Left hindlimb (tissue), 1 donor: ENCODE measurements around the gene CALM1.
A peak's percentile ranks its signal among the peaks of the same experiment; 100 is the strongest.

Experiments
- DNase-seq: peaks from one replicate; pipeline ENCODE4 v3.0.0-alpha.2; 2018

CALM1 gene

DNA sequence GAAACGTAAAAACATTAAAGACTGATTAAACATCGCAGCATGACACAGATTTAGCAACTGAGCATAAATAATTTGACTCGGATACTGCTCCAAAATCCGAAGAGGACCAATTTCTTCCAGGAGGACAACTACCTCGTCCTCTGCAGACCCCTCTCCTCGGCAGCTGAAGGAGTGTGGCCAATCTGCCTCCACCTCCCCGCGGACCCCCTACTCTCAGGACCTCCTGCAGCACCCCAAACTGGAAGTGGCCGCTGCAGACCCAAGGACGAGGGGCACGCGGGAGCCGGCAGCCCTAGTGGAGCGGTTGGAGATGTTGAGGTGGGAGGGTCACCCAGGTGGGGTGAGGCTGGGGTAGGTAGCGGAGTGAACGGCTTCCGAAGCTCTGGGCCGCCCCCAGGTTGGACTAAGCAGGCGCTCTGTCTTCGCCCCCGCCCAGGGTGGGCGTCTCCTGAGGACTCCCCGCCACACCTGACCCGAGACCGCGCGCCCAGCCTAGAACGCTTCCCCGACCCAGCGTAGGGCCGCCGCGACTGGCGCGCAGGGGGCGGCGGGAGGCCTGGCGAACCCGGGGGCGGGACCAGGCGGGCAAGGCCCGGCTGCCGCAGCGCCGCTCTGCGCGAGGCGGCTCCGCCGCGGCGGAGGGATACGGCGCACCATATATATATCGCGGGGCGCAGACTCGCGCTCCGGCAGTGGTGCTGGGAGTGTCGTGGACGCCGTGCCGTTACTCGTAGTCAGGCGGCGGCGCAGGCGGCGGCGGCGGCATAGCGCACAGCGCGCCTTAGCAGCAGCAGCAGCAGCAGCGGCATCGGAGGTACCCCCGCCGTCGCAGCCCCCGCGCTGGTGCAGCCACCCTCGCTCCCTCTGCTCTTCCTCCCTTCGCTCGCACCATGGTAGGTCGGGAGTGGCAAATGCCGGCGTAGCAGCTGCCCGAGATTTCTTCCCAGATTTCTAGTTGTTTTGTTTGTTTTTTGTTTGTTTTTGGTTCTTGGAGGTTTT, at the start of gene CALM1:
Gene CALM1, plus strand, starts transcription at position 689 of the 999 bp plus-strand sequence. Its CDS starts 202 bp downstream, at position 891.
- DNase-seq: peak; percentile 95

DNA sequence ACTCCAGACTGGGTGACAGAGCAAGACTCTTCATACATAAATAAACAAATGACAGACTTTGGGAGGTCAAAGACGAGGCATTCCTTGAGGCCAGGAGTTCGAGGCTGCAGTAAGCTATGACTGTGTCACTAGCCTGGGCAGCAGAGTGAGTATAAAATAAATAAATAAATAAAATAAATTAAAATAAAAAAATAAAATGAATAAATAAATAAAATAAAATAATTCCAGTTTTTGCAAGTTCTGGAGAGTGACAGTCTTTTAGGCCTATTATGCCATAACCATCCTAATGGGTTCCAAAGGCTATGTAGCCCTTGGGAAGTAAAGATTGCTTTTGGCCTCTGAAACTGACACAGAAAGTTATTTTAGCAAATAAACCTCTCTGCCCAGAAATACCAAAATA, 48.6 kb upstream of the CALM1 start:
- no peak for DNase-seq

DNA sequence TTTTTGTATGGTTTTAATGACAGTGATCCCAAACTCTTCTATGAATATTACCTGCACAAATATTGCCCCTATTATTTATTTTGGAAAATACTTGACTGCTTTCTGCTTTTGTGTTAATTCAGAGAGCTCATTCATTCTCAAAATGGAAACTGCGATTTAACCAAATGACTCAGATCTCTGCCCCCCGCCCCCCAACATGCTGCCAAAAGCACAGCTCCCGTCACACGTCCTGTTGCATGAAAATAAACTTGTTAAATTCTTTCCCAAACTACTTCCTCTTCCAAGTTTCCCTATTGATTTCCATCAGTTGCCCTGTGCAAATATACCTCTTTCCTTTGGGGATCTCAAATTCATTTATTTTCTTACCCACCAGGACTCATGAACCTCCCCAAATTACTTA, 47.1 kb upstream of the CALM1 start:
- DNase-seq: no peak

DNA sequence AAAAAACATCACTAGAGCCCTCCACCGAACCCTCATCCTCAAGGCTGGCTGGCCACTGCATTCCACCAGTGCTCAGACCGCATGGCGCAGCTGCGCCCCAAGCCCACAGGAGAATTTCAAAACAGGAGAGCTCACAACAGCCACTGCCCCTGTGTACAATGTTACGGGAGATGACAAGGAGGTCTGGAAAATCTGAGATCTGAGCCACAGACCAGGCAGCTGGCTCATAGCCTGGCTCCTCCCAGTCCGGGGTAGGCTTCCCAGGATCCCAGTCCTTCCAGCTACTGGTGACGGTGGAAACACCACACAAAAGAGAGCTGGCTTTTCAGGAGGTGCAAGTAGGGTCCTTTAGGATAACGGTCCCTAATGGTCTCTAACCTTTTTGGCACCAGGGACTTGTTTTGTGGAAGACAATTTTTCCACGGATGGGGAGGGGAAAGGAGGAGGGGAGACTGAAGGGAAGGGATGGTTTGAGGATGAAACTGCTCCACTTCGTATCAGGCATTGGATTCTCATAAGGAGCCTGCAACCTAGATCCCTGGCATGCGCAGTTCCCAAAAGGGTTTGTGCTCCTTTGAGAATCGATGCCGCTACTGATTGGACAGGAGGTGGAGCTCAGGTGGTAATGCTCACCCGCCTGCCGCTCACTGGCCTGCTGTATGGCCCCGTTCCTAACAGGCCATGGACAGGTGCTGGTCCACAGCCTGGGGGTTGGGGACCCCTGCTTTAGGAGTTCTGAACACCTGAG, 42.1 kb upstream of the CALM1 start:
- peak; percentile 34 for DNase-seq

DNA sequence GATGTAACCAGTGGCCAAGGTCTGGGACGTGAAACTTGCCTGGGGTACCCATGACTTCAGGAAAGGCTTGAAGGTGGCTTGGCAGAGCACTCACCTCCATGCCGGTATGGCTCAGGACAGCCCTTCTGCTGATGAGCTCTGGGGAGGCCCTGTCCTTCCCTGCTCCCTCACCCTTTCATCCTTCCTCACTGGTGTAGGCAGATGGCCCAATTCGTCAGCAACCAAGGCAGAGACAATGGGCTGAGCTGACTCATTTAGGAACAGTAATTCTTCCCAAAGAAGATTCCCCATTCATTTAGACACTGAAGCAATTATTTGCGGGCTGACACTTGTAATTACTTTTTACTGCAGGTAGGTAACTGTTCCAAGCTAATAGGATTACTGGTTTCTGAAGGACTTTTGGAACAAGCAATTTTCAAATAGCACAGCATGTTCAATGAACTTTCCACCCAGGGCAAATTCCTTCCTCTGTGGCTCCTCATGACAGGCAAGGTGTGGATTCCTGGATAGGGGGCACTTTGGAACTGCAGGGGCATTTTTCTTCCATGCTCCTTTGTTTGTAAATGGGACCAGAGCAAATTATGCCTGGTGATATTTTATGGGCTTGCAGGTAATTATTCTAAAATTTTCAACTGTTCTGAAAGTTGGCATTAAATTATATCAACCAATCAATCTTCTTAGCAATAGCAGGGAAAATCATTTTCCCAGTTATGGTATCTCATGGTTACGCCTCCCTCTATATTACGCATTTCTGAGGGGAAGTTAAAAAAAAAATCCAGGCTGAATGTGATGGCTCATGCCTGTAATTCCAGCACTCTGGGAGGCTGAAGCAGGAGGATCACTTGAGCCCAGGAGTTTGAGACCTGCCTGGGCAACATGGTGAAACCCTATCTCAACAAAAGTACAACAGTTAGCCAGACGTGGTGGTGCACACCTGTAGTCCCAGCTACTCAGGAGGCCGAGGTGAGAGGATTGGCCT, 41.0 kb upstream of the CALM1 start:
- DNase-seq: no peak

DNA sequence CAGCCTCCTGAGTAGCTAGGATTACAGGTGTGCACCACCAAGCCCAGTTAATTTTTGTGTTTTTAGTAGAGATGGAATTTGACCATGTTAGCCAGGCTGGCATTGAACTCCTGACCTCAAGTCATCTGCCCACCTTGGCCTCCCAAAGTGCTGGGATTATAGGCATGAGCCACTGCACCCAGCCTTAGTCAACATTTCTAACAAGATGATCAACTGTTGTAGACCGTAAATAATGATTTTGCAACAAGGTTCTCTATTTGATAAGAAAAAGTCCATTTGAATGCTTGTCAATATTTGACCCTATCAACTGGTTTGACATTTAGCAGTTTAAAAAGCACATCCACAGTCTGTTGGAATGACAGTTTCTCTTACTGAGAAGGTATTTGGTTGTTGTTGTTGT, 39.9 kb upstream of the CALM1 start:
- DNase-seq: no peak

DNA sequence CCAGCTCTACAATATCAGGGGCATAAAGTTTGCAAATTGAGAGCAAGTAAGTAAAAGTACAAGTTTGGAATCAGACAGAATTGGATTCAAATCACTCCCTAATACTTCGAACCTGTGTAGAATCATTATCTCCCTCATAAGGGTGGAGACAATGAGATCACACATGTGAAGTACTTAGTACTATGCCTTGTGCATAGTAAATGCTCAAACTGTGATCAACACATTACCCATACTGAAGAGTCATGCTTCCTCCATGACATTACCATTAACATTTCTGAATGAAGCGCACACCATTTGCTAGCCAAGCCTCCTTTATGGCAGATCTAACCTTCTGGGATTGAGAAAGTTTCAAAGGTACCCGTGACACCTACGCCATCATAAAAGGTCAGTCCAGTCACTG, 38.5 kb upstream of the CALM1 start:
- no peak for DNase-seq

DNA sequence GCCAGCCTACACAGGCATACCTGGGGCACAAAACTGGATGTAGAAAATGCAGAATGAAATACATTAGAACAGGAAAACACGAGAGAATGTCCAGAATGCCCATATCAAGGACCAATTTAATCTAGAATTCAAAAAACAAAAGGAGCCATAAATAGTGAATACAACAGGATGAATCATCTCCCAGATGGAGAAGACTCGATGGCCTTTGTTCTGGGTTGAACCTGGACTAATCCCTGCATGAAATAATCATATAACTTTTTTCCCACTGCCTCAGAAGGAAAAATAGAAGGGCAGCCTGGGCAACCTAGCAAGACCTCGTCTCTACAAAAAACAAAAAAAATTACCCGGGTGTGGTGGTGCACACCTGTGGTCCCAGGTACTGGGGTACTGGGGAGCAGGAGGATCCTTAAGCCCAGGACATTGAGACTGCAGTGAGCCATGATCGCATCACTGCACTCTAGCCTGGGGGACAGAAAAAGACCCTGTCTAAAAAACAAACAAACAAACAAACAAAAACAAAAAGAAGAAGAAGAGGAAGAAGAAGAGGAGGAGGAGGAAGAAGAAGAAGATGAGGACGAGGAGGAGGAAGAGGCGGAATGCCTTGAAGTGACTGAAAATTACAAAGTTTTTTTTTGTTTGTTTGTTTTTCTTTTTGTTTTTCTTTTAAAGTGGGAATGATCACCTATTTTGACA, 34.8 kb upstream of the CALM1 start:
- DNase-seq: no peak

DNA sequence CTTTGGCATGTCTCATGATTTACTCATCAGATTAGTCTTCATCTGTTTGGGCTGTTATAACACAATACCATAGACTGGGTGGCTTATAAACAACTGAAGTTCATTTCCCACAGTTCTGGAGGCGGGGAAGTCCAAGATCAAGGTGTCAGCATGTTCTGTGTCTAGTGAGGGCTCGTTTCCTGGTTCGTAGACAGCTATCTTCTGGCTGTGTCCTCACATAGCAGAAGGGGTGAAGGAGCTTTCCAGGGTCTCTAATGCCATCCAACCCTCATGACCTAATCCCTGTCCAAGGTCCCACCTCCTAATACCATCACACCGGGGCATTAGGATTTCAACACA, 34.3 kb upstream of the CALM1 start:
- no peak for DNase-seq

DNA sequence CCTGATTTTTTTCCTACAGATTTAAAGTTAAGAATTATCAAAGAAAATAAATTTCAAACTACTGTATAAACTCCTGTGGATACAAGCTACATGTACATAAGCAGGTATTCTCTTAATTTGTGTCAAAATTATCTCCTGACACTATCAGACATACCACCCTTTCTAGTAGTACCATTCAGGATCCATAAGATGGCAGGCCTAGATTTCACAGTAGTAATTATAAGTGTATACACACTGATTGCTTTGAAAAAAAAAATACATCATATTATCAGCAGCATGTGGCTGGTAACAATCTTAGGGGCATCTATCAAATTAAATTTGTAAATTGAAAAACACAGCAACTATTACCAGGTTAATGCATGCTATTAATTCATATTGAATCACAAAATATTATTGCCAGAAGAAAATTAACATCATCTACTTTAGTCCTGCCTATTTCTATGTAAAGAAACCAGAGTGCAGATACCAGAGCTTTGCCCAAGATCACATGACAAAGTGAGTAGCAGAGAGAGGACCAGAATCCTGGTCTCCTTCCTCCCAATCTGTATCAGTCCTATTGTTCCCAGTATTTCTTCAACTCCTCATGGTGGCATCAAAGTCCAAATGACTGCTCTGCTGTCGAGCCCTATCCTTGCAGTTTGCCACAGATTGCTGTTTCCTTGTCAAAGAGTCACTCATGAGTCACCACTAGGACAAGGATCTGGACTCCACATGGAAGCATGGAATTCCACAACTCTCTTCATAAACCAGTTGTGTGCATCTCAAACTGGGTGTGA, 27.7 kb upstream of the CALM1 start:
- DNase-seq: no peak

DNA sequence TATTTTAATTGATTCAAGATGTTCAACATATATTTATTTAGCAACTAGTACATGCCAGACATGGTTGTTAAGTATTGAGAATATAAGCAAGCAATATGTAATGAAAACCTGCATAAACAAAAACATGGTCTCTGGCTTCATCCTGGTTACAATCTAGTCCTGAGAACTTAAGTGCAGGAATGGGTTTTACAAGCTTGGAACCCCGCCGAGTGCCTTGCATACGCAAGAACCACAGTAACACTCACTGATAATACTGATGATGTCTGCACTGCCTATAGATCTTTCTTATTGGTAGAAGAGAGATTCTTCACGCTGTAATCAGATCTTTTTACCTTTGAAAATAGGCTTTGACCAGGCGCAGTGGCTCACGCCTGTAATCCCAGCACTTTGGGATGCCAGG, 22.9 kb upstream of the CALM1 start:
- DNase-seq: no peak

DNA sequence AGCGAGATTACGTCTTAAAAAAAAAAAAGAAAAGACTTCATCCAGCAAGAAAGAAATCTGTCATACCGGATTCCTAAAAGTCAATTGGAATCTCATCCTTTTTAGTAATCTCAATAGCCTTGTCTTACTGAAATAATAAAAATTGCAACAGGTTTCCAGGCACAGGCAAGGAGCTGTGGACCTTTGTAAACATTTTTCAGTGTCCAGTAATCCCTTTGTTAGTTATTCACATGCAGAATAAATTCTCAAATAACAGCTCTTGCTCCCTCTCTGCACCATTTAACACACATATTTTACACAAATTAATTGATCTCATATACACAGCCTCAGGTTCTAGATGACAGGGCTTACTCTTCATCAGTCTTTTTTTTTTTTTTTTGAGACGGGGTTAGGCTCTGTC, 22.0 kb upstream of the CALM1 start:
- DNase-seq: no peak

DNA sequence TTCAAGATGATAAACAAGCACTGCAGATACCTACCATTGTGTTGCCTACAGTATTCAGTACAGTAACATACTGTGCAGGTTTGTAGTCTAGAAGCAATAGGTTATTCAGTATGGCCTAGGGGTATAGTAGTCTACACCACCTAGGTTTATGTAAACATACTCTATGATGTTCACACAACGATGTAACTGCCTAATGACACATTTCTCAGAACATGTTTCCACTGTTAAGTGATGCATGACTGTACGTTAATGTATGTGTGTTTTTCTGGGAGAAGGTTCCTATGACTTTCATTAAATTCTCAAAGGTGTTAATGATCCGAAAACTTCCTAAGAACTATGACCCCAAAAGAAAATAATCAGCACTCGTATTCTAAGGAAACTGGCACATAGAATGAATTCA, 20.9 kb upstream of the CALM1 start:
- no peak for DNase-seq

DNA sequence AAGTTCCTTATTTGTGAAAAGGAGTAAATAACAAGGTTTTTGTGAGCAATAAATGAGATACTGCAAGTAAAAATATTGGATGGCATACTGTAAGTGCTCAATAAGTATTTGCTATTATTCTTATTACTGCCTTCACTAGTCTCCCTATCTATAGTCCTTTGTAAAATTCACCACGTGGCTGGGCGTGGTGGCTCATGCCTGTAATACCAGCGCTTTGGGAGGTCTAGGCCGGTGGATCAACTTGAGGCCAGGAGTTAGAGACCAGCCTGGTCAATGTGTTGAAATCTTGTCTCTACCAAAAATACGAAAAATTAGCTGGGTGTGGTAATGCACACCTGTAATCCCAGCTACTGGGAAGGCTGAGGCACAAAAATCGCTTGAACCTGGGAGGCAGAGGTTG, 18.6 kb upstream of the CALM1 start:
- no peak for DNase-seq

DNA sequence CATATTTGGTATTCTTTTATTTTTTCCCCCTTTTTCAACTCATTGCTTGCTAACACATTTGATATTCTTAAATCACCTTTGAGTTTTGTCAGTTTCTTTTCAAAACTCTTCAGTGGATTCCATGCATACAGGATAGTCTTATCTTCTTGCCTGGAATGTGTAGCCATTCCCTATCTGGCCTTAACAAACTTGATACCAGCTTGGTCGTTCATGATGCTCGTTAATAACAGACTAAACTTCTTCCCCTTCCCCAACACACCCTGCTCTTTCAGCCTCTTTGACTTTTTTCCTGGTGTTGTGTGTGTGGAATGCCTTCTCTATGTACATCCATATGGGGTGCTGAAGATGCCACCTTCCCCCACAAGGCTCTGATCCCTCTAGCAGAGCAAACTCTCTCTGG, 17.7 kb upstream of the CALM1 start:
- DNase-seq: no peak

DNA sequence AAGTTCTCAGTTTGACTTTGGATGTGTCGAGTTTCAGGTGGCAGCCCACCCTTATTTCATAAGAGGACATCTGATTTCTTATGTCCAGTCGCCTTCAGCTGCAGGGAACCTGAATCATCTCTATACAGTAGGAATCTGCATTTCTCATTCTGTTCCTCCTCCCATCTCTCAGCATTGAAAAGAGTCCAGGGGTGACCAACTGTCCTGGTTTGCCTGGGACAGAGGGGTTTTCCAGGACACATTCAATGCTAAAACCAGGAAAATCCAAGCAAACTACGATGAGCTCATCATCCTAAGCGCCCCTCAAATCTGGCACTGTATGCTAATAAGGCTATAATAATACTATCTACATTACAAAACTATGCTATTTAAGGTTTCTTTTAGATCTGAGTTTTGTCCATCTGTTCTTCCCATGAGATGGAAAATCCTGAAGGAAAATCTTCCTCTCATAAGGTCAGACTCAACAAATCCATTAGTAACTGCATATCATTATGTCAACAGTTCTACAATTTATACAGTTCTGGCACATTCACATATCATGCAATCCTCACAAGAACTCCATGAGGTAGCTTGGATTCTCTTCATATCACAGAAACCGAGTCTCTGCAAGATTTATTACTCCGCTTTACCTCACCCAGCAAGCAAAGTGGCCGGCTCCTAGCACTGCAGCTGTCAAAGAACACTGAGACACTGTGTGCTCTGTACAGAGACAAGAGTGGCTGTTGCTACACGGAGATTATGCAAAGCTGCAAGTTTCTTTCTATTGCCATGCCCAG, 15.6 kb upstream of the CALM1 start:
- DNase-seq: peak; percentile 44

DNA sequence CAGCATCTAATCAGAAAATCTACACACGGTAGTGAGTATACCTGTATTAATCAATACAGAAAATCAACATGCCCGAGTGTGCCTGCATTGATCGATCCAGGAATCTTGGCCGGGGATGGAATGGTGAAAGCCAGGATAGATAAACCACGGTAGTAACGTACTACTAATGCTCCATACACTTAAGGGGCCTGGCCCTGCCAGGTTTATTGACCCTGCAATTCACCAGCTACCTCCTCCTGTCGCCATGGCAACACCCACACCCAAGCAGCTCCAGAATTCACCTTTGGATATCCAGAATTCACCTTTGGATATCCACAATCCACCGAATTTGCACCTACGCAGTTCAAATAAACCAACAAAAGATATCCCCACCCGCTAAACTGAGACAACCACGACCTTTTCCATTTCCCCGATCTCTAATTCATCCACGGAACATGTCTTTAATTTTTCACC, 14.8 kb upstream of the CALM1 start:
- DNase-seq: peak; percentile 54

DNA sequence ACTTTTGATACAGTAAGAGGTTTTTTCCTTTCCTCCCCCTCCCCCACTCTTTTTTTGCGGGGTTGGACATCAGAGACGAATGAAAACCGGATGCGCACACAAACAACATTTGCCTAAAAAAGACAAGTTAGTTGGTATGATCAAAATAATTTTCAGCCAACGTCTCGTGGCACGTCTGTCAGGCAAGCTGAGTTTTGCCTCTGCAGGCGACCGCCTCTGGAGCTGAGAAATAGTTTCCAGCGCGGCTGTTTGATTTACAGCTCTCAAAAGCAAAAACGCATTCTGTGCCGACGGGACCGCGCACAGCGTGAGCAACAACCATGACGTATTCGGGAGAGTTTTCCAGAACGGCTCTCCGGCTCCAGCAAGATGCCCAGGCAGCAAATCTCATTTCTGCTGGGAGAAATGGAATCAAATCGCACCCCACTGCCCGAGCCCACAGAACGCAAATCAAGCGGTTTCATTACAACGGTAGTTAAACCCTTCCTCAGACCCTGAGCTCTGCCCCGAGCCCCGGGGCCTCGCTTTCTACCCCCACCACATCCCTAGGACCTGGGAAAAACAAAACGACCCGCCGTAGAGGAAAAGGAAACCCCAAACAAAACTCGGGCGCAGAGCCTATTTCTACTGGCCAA, 14.2 kb upstream of the CALM1 start:
- DNase-seq: peak; percentile 85

DNA sequence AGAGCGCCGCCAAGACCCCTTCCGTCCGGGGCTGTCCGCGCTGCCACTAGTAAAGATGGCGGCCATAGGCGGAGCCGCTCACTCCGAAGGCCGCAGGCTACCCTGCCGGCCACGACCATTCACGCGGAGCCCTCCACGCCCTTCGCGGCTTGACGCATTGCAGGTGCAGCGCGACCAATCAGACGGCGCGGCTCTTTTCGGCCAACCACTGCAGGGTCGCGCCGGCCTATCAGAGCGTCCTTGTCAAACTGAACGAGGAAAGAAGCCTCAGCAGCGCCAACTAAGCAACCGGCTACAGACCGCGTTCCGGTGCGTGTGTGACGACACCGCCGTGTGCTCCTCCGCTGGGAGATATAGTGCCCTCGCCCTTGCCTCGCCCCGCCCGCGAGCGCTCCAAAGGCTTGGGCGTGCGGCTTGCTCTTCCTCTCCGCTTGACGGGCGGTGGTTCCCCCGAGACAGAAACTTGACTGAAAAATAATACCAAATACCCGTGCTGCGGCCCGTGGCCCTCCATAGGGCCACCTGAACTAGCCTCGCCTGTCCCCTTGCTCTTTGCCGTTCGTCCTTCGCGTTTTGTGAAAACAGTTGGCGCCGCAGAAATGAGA, 13.6 kb upstream of the CALM1 start:
- peak; percentile 100 for DNase-seq
